Stimulated activated CD4-positive, alpha-beta T cell treated with anti-CD3 and anti-CD28 coated beads, TNF-alpha, amount 100 ng/mL, for 4 hours (primary cell): ENCODE measurements around the gene CRYBA2.
A peak's percentile ranks its signal among the peaks of the same experiment; 100 is the strongest.

Source experiments
- DNase-seq, 3 experiments: peaks; one replicate each; pipeline ENCODE4 v3.0.0-alpha.2; 2020; ENCODE audit warnings: low read depth in 3 of 3

The CRYBA2 gene

DNA sequence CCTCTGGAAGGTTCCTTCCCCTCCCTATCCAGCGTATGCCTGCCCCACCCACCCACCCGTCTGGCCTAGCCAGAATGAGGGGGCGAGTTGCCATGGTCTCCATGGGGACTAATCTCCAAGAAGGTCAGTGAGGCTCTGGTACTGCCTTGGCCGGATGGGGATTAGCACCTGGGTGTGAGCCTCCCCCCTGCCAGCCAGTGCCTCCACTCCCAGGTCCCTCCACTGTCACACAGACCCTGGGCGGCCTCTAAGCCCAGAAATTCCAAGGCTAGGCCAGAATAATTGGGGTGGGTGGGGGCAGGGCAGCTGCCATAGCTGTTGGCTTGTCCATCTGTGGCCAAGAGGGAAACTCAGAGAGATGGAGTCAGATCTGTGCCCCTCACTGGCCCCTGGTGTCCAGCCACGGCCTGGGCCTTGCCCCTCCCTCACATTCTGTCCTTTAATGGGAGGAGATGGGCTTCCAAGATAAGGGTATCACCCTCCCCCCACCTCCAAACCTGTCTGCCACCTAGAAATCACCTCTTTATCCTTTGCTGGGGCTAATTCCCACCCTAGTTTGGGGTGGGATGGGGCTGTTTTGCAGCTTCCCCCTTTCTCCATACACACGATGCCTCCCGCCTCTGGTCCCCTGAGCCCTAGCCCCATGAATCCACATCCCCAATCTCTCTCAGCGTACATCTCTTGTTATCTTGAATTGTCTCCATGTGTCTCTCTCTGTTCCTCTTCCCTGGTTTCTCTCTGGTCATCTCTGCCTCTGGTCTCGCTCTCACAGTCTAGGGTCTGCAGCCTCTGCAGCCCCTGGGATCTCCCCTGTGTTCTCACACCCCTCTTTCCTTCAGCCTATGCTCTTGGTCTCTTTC lies 6.0 kb upstream of the CRYBA2 start:
- DNase-seq = no peak

DNA sequence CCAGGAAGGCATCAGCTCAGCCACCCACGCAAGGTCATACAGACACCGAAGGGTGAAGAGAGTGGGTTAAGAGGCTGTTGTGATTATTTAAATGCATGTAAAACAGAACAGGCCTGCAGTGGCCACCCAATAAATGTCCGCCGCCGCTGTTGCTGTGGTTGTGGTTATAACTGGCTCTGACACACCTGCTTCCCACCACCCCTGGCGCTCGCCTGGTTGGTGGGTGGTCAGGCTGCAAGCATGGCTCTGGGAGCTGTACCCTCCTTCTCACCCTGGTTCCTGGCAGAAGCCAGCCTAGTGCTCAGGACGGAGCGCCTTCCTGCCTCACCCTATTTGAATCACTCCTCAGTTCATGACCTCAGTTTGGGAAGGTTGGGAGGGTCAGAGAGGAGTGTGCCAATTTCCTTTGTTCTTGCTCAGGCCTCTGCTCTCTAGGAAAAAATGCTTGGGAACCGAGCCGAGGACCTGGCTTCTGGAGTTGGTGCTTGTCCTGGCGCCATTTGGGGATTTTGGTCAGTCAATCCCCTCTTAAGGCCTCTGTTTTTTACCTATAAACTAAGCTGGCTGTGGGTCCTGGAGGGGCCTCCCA lies 5.3 kb upstream of the CRYBA2 start:
- no peak for DNase-seq

GRCh38 chr2:218997731-218998130 lies 4.5 kb upstream of the CRYBA2 start:
- no peak for DNase-seq

- no peak for DNase-seq
Measured at GRCh38 chr2:218996937-218997336, 3.7 kb upstream of the CRYBA2 start.

GRCh38 chr2:218995972-218996711 lies 2.9 kb upstream of the CRYBA2 start:
- peak; percentile 55 to 71 (median 65) for DNase-seq

DNA sequence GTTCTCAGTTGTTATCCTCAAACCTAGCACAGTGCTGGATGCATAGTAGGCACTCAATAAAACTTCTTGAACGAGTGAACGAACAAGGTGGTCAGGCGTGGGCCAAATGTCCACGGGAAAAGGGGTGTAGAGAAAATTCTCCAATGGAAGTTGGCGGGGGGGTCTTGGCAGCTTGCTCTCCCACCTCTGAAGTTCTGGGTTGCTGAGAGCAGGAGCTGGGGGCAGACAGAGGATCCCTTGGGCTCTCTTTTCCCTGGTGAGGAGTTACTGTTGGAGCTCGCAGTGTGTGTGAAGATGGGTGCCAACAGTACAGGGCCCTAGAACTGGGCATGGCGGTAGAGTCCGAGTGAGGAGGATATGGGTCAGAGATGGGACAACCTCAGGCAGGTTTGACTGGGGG lies 2.3 kb upstream of the CRYBA2 start:
- DNase-seq = no peak

DNA sequence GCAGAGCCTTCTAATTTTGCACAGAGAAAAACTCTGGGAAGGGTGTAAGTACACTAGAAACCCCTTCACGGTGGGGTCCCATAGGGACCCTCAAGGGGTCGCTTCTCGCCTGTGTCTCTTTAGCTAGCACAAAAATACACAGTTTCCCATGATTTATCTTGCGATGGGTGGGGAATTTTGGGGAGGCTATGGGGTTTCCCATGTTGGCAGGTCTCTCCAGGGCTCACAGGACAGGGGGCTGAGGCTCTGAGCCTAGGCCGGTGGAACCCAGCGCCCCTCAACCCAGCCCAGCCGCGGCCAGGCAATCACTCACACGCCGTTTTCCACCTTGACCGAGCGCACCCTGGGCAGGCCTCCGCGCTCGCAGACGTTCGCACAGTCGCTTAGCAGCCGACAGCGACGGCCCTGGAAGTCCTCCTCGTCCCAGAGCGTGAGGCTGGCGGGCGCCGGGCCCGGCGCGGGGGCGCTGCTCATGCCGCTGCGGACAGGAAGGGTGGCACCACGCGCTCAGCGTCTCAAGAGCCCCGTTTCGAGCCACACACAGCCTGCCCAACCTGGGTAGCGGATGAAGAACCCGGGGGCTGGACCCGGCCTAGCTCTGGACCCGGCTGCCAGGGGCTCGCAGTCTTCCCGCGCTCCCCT lies 398 bp downstream of the CRYBA2 start:
- no peak for DNase-seq

DNA sequence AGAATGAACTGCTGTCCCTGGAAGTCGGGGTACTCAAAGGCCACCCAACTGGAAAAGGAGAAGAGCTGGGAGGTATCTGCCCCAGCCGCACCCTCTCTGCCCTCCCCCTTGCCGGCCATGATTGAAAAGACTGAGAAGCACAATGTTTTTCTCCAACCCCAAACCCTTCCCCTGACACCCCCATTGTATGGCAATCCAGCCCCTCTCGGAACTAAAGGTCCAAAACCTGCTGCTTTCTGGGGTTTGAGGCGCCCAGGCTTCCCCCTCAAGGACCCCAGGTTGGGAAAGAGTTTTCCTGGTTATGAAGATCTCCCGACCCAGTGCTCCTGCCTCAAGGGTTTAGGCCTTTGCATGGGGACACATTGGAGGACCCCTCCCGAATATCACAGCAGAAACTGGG lies 1.0 kb downstream of the CRYBA2 start:
- no peak for DNase-seq

DNA sequence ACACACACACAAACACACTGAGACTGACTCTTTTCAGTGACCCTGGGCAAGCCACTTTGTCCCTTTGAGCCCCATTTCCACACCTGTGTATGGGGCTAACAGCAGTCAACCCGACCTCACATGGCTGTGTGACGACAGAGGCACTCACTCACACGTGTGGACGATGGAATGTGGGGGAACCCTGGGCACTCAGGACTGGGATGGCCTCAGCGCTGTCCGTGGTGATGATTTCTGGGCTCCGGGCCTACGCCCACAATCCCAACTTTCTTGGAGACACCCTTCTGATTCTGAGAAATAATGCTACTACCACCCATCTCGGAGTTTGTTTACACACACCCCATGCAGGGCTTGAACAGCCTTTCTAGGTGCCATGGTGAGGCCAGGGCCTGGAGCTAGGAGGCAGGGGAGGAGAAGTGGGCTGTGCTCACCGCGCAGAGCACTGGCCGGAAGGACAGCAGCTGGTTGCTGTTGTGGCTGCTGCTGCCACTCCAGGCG lies 1.5 kb downstream of the CRYBA2 start:
- DNase-seq = no peak

- no peak for DNase-seq
Measured at GRCh38 chr2:218990612-218991011, 2.6 kb downstream of the CRYBA2 start.

DNA sequence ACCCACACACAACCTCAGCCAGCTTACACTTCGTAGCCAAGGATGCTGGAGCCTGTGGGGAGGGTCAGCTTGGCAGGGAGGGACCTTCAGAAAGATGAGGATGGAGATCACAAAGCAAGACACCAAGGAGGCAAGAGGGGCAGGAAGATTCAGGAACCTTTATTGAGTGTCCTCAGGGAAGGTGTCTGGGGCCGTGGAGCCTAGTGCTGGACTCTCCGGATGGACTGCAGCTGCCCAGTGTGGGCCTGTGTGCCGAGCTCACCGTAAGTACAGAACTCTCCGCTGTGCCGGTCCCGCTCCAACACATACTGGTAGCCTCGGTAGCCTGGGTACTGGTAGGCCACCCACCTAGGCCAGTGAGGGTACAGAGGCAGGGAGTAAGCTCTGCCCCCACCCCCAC lies 3.2 kb downstream of the CRYBA2 start:
- DNase-seq = no peak

DNA sequence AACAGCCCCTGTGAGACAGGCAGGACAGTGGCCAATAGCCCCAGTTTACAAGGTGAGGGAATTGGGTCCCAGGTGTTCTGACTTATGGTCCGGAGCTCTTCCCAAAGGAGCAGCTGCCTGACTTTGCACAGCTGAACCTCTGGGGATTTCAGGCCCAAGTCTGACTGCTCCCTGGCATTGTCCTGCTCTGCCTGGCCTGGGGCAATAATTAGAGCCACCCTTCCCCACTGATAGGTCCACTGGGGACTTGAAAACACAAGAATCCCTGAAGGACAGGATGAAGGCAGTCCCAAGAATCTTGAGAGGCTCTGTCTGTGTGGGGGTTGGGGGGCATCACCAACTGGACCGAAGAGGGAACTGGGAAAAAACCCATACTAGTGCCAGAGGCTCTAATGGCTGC lies 4.6 kb downstream of the CRYBA2 start:
- DNase-seq = no peak

DNA sequence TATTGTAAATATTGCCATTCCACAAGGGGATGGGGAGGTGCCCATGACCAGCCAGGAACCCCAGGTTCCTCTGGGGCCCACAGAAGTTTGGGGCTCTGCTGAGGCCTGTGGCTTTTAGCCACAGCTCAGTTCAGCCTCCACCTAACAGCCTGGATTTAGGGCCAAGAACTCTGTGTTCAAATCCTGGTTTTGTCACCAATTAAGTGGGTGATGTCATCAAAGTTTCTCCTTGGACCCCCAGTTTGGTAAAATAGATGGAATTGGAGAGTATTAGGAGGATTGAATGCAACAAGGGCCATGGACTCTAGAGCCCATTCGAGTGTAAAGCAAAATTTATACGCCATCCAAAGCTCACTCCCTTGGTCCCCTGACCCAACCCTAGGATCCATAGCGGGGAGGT lies 5.1 kb downstream of the CRYBA2 start:
- DNase-seq = no peak

DNA sequence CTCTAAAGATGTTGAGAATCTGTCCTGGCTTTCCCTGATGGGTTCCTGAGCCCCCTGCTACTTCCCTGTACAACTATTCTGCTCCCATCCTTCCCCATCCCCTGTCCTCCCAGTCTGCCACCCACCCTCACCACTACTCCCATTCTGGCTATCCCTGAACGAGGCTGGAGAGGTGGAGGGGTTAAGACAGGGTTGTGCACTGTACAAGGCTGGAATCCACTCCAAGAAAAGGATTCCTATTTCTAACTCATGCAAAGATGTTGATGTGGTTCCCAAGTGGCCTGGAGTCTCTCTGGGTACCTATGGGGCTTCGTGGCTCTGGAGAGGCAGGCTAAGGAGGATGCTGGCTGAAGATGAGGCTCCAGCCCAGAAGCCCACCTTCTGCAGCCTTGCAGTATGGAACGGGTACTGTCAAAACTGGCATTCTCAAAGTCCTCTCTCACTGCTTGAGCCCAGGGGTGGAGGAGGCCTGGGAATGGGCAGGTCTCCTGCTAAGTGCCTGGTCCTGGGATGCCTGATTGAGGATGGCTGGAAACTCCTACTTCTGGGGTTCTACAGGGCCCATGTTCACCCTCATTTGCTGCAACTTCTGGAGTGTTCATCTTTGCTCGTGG lies 7.0 kb downstream of the CRYBA2 start:
- no peak for DNase-seq

GRCh38 chr2:218985325-218986091 lies 7.7 kb downstream of the CRYBA2 start:
- DNase-seq = no peak

GRCh38 chr2:218985021-218985324 lies 8.2 kb downstream of the CRYBA2 start, which contains the start of gene FEV:
Gene FEV (minus strand): TSS chr2:218985184. CDS start chr2:218985075, 109 bp downstream.
- DNase-seq = no peak

DNA sequence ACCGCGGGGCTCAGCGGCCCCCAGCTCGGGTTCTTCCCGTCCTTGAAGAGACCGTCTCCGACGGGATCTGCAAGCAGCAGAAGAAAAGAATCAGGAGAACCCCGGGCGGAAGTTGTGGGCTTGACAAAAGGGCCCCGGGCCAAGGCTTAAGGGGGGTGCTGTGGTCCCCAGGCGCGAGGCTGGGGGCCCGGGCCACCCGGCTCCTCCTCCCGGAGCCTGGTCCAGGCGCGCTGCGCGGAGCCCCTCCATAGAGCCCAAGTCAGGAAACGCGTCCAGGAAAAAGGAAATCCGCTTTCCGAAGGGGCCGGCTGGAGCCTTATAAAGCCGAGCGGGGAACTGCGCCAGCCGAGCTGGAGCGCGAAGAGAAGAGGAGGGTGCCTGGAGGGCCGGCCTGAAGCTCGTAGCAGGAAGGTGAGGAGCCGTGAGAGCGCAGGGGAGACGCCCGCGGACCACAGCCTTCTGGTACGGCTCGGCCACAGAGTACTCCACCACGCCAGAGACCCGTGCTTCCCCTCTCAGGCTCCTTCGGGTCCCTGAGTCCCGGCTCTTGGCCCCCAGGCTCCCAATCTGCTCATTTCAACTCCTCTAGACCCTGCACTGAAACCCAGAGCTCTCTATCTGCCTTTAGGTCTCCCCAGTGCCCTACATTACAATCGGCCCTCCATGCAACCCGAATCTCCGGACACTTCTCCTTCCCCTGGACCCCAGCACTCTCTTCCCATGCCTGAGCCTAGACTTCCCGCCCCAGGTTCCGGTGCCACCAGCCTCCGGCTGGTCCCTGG lies 8.8 kb downstream of the CRYBA2 start:
- DNase-seq = no peak

DNA sequence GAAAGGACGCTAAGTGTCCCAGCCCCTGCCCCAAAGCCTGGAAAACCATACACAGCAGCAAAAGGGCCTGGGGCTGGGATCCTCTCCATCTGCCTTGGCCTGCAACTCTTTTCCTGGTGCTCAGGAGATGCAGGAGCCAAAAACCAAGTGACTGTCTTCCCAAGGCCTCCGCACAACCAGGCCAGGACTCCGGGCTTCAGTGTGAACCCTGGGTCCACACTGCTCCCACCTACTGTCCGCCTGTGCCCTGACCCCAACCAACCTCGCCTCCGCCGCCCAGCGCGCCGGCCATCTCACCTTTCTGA lies 9.3 kb downstream of the CRYBA2 start:
- DNase-seq = no peak

DNA sequence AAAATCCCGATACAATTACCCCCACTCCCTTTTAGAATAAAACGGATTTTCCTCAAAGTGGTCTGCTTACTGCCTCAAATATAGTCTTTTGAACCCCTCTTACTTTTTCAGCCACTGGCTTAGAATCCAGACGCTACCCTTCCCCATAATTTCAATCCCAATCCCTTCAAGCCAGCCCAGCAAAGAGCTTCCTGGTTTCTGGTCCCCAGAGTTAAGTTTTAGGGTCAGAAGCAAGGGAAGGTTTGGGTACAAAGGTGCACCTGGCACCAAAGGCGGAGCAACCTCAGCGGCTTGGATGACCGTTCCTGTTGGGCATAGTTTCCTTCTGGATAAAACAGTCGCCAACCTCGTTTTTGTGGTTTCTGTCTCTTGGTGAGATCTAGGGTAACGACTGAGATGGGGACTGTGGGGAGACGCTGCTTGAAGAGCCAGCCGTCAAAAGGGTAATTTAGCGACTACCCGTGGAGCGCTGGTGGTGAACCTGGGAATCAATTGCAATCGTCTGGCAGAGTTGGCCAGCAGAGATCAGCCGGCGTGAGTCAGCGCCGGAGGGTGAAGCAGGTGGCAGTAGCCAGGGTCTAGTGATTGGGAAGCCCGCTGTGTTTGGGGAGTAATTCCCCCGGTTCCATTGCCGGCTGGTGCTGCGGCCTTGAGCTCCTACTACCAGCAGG lies 9.8 kb downstream of the CRYBA2 start:
- no peak for DNase-seq
